Keratinocyte (primary cell): ENCODE measurements around the gene TEX36. TPM values are rescaled to one million over a fixed set of nuclear protein-coding genes. Genes with fewer than 3 reads are reported as not detected.

Experiments
- DNase-seq: peaks from one replicate; pipeline ENCODE4 v3.0.0-alpha.2; 2011; ENCODE audit warnings: low read depth, missing footprints, low spot score
- FAIRE-seq: peaks from 2 replicates; lab custom pipeline; 2011; peaks lifted over from hg19 to GRCh38; lab: Jason Lieb, UNC
- H2AFZ ChIP-seq: 2 replicates; pipeline ENCODE4 v1.6.0; 2012; ENCODE audit warnings: low read length, control low read depth, inconsistent platforms; ENCODE audit not compliant: control insufficient read depth
- H3K27ac ChIP-seq: 2 replicates; pipeline ENCODE4 v1.5.1; 2011; ENCODE audit warnings: low read length; ENCODE audit not compliant: control insufficient read depth, insufficient read depth
- H3K27me3 ChIP-seq: 3 replicates; pipeline ENCODE4 v1.6.0; 2011; ENCODE audit warnings: low read length; ENCODE audit not compliant: control insufficient read depth, insufficient read depth; ENCODE audit errors: extremely low read depth
- H3K36me3 ChIP-seq, 2 experiments: 2 replicates in 1 of 2; 3 replicates in 1 of 2; pipeline ENCODE4 v1.5.1; 2011; ENCODE audit warnings: low read length in 2 of 2, mild to moderate bottlenecking in 1 of 2; ENCODE audit not compliant: control insufficient read depth in 2 of 2, insufficient read depth in 2 of 2; ENCODE audit errors: extremely low read depth in 1 of 2
- H3K4me1 ChIP-seq: 3 replicates; pipeline ENCODE4 v1.5.1; 2011; ENCODE audit warnings: low read length; ENCODE audit not compliant: control insufficient read depth, insufficient read depth; ENCODE audit errors: extremely low read depth
- H3K4me2 ChIP-seq: 3 replicates; pipeline ENCODE4 v1.6.0; 2011; ENCODE audit warnings: low read depth, low read length; ENCODE audit not compliant: control insufficient read depth, insufficient read depth; ENCODE audit errors: extremely low read depth
- H3K4me3 ChIP-seq, 3 experiments: fragments of 200-600 bp in 1 of 3; sonication (generic) in 1 of 3; 2 replicates in 2 of 3; 3 replicates in 1 of 3; pipeline ENCODE4 v1.5.1; 2011 to 2016; ENCODE audit warnings: low read length in 3 of 3, mild to moderate bottlenecking in 3 of 3, control low read depth in 2 of 3, inconsistent platforms in 1 of 3, low read depth in 1 of 3, mixed read lengths in 1 of 3, mixed run types in 1 of 3, moderate library complexity in 1 of 3; ENCODE audit not compliant: control insufficient read depth in 2 of 3, insufficient read depth in 2 of 3; ENCODE audit errors: extremely low read depth in 1 of 3
- H3K79me2 ChIP-seq: 2 replicates; pipeline ENCODE4 v1.6.0; 2012; ENCODE audit warnings: low read length; ENCODE audit not compliant: control insufficient read depth, insufficient read depth
- H3K9ac ChIP-seq: 3 replicates; pipeline ENCODE4 v1.6.0; 2011; ENCODE audit warnings: low read length; ENCODE audit not compliant: control insufficient read depth, insufficient read depth; ENCODE audit errors: extremely low read depth
- H3K9me1 ChIP-seq: 3 replicates; pipeline ENCODE4 v1.6.0; 2011; ENCODE audit warnings: low read length; ENCODE audit not compliant: control insufficient read depth, insufficient read depth; ENCODE audit errors: extremely low read depth
- H3K9me3 ChIP-seq: 2 replicates; pipeline ENCODE4 v1.5.1; 2012; ENCODE audit warnings: low read depth, low read length; ENCODE audit not compliant: control insufficient read depth
- H4K20me1 ChIP-seq: 3 replicates; pipeline ENCODE4 v1.6.0; 2011; ENCODE audit warnings: low read length; ENCODE audit not compliant: control insufficient read depth, insufficient read depth; ENCODE audit errors: extremely low read depth
- CTCF ChIP-seq, 3 experiments: IDR thresholded peaks in 1 of 3; conservative IDR thresholded peaks in 1 of 3; optimal IDR thresholded peaks in 1 of 3; 2 replicates in 2 of 3; 3 replicates in 1 of 3; pipeline versions ENCODE3 to v1.5.1; 2011; ENCODE audit warnings: low read length in 3 of 3, mild to moderate bottlenecking in 3 of 3, moderate library complexity in 2 of 3, control low read depth in 1 of 3, inconsistent platforms in 1 of 3; ENCODE audit not compliant: insufficient read depth in 2 of 3; ENCODE audit errors: extremely low read depth in 1 of 3
- EZH2 ChIP-seq: IDR thresholded peaks from one replicate; pipeline ENCODE4 v1.6.1; 2012; ENCODE audit warnings: inconsistent platforms, mild to moderate bottlenecking, low read length, moderate library complexity
- dilution Hi-C: fragments of 300-500 bp; cut with MboI; formaldehyde crosslinking; loops from one replicate; pipeline ENCODE4 v1.7.0; 2020; ENCODE audit warnings: low sequenced_read_pairs; ENCODE audit not compliant: extremely low pct_ligation_motif_present
- polyA plus RNA-seq, 5 experiments: library from polyadenylated mRNA; depleted of rRNA in 3 of 5; stranded (reverse) in 3 of 5; stranded (forward) in 1 of 5; unstranded in 1 of 5; fragments of >200 nt; gene quantifications; 1 replicate in 1 of 5; 2 replicates in 3 of 5; 3 replicates in 1 of 5; pipeline versions ENCODE4 v1.2.1 to v1.2.3, GENCODE V29; 2011 to 2012; ENCODE audit warnings: missing spikeins in 2 of 5, low read depth in 1 of 5, low replicate concordance in 1 of 5

TEX36 gene
- polyA plus RNA-seq, 1 donor (not counting 4 experiments of a cell fraction or from before 2014, with no cell fraction given), result not detected

GRCh38 chr10:125721035-125721434 is 38.1 kb upstream of the TEX36 start:
- H3K27me3 ChIP-seq, result no peaks in the 10 kb centered on the region
- H3K9me1 ChIP-seq, result no peaks in the 10 kb centered on the region
- H2AFZ ChIP-seq, result no peak overlapping the region
- DNase-seq (no peak), FAIRE-seq (no peak)
- peak overlapping the region in 2 of 3 experiments; percentile 98 to 99 for H3K4me3 ChIP-seq
- peak overlapping the region; percentile 63 for H3K4me2 ChIP-seq
- H3K79me2 ChIP-seq, result peaks cover 28% of the 10 kb centered on the region
- dilution Hi-C loops, result no loop called here
- no peak overlapping the region for H3K27ac ChIP-seq
- H3K9me3 ChIP-seq, result no peaks in the 10 kb centered on the region
- H3K9ac ChIP-seq, result no peak overlapping the region
- H3K4me1 ChIP-seq, result peaks cover 14% of the 10 kb centered on the region
- peaks cover 9 to 15% of the 10 kb centered on the region in 2 experiments for H3K36me3 ChIP-seq
- TF ChIP-seq CTCF (optimal IDR thresholded peaks at IDR 0.05 in 1 of 3, IDR thresholded peaks at IDR 0.05 in 1 of 3, conservative IDR thresholded peaks at IDR 0.05 in 1 of 3; ENCODE audit: extremely low read depth in 1 of 3, insufficient read depth in 2 of 3, low read length in 3 of 3) (no peak), EZH2 (no peak)
- no peaks in the 10 kb centered on the region for H4K20me1 ChIP-seq

- Histone ChIP-seq H3K27ac (peak overlapping the region; percentile 90), H3K27me3 (no peaks in the 10 kb centered on the region), H3K9me3 (no peaks in the 10 kb centered on the region), H2AFZ (peak overlapping the region; percentile 95), H3K79me2 (peaks cover 28% of the 10 kb centered on the region), H3K36me3 (peaks cover 6 to 13% of the 10 kb centered on the region in 2 experiments), H4K20me1 (no peaks in the 10 kb centered on the region), H3K4me2 (peak overlapping the region; percentile 63), H3K4me3 (peak overlapping the region; percentile 74 to 99 (median 98)), H3K9me1 (no peaks in the 10 kb centered on the region), H3K4me1 (peaks cover 14% of the 10 kb centered on the region), H3K9ac (peak overlapping the region; percentile 95)
- DNase-seq, result no peak
- no peak for TF ChIP-seq EZH2
- TF ChIP-seq CTCF (optimal IDR thresholded peaks at IDR 0.05 in 1 of 3, IDR thresholded peaks at IDR 0.05 in 1 of 3, conservative IDR thresholded peaks at IDR 0.05 in 1 of 3; ENCODE audit: extremely low read depth in 1 of 3, insufficient read depth in 2 of 3, low read length in 3 of 3), result no peak
- dilution Hi-C loops, result no loop called here
- no peak for FAIRE-seq
Measured at GRCh38 chr10:125720002-125720382, 37.0 kb upstream of the TEX36 start.
